ENCODE measurements around the gene BAIAP2.

The BAIAP2 gene

DNA sequence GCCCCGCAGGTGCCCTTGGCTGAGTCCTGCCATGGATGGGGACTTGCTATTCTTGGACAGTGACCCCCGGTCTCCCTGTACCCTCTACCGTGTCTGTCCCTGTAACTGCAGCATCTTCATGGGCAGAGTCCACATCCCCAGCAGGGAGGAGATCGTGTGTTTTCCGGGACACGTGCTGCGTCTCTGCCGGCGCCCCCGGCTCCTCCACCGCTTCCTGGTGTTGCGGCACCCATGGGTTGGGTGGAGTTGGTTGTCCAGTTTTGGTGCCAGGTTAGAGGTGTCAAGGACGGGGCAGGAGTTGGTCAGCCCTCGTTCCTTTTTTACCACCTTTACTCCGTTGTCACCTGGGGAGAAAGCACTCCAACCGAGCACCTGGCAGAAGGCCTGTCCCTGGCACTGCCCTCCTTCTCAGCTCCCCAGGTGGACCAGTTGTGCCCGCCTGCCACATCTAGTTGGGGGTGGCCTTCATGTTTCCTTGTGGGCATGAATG, 20.0 kb downstream of the BAIAP2 start:
- DNase-seq: no peak

DNA sequence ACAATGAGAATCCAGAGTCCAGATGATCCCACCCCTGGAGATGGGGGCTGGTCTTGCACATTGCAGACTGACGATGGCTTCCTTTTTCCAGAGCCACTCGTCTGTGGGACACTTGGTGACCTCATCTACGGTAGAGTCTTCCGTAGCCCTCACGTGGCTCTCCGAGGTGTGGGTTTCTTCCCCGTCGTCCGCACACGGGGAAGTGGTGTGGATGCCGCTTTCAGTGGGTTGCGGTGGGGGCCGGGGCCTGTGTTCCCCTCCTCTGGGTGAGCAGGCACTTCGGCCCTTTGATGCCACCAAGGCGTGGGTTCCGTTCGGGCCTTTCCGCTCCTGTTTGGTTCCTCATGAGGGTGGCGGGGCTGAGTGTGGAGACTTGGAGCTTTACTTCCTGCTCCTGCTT, 21.4 kb downstream of the BAIAP2 start:
- no peak for DNase-seq

DNA sequence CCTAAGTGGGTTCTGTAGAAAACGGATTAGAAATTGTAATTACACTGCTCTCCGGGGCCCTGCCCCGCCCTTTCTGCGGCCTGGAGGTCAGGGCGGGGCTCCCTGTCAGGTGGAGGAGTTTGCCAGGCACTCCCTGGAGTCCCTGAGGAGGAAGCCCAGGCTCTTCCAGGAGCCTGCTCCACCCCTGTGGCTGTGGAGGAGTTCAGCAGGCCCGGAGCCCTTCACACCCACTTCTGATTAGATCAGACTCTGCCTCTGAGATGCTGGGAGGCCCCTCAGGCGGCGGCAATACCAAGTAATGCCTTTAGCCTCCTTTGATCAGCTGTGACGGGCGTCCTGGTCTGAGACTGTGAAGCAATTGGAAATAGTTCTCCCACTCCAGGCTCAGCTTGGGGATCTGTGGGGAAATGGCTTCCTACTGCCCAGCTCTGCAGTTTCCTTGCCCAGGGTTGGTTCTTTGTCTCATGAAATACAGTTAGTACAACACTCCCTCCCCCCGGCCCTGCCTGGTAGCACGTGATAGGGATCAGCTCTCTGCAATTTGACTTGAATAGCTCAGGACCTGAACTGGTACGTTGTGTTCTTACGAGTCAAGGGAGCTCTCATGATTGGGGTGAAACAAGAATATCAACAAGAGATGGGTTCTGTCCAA, 22.3 kb downstream of the BAIAP2 start:
- DNase-seq: no peak

DNA sequence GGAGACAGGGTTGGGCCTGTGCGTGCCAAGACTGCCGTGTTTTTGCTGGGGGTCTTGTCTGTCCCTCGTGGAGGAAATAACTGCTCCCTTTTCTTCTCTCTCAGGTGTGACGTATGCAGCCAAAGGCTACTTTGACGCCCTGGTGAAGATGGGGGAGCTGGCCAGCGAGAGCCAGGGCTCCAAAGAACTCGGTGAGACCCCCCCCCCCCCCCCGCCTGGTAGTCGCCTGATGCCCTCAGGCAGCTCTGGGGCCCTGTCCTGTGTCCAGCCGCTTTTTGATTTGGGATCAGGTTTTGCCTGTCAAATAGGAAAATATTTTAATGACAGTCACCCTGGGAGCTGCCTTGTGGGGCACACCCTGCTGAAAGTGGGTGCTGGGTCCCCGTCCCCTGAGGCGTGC, 22.8 kb downstream of the BAIAP2 start:
- no peak for DNase-seq

DNA sequence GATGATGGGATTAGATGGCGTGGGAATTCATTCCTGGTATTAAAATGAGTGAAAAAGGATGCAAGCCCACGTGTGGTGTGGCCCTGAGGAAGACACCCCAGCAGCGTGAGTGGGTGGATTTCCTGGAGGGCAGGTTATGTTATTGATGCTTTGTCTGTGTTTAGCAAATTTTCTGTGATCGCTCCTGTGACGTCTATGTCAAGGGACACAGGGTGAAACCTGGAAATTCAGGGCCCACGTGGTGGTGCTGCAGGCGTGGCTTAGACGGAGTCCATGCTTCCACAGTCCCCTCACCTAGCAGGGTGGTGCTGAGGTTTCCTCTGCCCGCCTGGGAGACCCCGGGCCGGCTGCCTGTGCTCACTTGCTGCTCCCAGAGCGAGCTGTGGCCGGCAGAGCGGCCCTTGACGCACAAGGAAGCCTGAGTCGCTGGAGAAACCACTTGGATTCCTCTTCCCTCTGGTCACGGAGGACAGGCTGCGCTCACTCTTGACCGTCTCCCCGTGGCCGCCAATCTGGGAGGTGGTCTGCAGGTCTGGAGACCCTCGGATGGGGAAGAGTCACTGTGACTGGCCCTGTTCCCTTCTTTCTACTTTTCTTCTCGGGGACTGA, 23.4 kb downstream of the BAIAP2 start:
- DNase-seq: no peak

DNA sequence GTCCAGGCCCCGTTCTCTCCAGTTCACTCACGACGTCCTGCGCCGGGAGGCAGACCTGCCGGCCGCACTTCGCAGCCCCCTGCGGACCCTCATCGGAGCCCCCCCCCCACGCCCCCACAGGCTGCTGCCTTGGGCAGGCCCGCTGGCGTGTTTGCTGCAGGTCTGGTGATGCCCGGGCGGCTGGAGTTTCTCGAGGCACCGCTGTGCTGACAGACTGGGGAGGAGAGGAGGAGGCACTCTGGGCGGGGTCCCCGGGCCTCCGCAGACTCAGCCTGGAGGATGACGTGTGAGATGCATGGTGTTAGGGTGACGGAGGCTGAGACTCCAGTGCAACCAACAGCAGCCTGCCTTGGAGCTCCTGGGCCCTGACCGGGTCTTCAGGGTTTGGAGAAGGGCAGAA, 24.1 kb downstream of the BAIAP2 start:
- DNase-seq: no peak

DNA sequence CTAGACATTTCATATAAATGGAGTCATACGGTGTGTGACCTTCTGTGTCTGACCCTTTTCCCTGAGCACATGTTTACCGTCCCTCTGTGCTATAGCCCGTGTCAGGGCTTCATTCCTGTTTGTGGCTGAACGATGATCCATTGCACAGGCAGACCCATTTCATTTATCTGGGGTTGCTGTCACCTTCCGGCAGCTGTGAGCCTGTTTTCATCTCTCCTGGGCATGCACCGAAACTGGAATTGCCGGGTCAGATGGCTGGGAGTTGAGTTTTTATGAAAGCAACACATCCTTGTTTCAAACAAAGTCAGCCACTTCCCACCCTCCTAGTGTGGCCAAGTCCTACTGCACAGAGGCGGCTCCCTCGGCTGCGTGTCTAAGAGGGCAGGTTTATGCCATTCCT, 25.5 kb downstream of the BAIAP2 start:
- no peak for DNase-seq

DNA sequence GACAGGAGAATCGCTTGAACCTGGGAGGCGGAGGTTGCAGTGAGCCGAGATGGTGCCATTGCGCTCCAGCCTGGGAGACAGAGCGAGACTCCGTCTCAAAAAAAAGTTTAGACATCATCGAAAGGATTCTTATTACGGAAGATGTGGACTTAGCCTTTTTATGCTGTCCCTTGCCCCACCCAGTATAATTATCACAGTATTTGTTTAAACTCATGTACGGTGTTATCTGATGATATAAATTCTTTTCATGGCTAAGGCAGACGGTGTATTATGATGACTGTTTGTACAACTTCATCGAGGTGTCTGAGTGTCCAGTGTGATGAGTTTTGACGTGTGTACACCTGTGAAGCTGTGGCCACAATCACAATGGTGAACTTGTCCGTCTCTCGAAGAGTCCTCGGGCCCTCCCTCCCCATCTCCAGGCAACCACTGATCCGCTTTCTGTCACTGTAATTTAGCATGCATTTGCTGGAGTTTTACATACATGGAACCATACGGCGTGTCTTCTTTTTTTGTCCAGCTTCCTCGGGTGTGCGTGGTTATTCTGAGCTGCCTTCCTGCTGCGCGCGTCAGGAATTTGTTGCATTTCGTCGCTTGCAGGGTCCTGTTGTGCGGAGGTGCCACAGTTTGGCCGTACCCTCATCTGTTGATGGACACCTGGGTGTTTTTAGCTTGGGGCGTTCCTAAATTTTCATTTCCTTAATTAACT, 26.2 kb downstream of the BAIAP2 start:
- no peak for DNase-seq

DNA sequence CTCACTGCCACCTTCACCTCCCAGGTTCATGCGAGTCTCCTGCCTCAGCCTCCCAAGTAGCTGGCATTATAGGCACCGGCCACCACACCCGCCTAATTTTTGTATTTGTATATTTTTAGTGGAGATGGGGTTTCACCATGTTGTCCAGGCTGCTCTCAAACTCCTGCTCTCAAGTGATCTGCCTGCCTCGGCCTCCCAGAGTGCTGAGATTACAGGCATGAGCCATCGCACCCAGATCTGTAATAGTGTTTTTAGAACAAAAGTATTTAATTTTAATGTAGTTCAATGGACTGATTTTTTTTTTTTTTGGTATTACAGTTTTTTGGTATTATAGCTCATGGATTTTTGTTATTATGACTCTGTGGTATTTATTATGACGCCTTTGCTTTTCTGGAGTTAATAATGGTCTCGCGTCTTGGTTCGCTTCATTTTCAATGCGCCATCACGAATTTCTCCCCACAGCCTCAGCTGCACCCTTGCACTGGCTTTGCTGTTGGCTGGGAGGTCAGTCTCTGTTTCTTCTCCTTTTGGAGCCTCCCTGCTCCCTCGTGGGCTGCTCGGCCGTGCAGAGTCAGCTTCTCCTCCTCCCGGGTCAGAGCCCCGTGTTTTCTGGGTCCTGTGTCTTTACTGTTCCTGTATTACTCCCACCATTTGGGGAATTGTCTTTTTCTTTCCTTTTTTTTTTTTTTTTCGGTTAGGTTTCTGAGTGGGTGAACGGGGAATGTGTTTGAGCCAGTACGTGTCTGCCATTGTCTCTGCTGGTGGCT, 27.2 kb downstream of the BAIAP2 start:
- DNase-seq: no peak

DNA sequence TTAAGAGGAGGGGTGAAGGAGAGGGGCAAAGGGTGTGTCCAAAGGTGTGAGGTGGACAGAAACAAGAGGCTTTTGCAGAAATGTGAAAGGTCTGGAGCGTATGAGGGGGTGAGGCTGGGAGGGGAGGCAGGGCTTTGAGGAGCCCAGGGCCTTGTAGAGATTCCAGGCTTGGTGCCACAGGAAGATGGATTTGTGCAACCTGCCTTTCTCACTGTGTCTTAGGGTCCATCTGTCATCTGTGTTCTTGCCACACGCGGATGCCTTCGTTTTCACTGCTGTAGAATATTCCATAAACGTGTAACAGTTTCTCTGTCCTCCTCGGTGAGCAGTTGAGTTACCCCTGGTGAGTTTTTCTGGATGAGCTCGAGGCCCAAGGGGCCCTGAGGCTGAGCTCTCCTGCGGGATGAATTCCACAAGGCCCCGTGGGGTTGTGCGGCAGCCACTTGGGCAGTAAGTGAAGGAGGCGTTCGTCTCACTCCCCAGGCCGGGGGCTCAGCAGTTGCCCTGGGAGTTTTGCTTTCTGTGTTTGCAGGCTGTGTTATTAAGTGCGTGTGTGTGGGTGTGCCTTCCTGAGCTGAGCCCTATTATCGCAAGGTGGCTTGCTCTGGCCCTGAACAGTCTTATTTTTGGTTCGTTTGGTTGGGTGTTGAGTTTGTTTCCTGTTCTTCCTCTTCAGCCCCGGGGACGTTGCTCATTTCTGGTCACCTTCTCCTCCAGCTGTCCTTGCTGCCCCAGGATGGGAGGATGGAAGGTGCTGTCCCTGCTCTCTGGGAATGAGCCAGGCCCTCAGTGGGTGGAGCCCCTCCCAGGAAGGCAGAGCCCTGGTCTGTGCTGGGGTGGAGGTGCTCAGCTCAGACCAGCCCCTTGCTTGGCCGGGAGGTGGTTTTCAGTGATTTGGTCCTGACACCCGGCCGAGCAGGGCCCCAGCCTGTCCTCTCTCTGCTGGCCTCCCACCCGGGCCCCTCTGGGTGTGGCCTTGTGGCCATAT, 28.4 kb downstream of the BAIAP2 start:
- DNase-seq: no peak

DNA sequence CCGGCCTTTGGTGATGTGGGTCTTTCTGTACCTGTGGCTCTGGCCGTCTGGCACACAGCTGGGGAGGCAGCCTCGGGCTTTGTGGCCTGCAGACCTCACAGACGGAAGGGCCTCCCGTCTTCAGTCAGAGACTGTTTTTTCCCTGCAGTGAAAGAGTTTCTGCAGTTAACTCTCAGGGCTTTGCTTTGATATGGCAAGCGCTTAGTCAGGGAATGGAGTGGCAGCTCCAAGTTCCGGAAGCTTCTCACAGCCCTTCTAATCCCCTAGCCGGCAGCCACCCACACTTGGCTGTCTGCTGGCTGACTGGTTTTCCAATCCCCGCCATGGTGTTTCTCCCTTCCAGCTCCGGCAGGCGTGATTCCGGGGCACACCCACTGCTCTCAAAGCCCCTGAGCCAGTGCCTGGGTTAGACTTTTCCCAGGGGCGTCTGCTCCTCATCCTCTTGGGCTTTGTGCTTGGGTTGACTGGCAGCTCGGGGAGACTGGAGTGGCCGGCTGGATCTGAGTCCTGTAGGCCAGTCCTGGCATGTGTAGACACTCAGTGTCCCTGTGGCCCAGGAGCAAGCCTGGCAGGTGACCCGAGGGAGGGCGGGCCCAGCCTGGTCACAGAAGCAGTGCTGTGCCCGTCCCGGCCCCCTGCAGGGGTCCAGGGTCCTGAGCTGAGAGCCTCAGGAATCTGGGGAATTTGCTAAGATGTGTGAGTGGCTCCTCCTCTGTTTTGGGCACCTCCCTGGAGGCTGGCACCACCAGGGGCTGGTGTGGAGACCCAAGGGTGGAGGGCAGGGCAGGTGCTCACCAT, 29.9 kb downstream of the BAIAP2 start:
- DNase-seq: no peak

DNA sequence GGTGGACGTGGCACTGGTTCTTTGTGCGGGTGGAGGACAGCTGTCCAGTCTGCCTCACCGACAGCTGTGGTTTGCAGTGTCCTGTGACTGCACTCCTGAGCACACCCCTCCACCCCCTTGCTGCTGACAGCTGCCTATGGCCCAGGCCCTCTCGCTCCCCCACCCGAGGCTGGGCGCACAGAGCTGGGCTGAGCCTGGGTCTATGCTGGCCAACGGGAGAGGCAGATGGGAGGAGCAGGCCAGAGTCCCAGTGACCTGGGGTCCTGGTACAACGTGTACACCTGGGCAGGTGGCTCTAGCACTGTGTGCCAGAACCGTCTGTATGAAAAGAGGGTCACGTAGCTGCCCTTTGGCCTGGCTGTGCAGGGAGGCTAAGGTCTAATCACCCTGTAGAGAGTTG, 30.5 kb downstream of the BAIAP2 start:
- DNase-seq: no peak

DNA sequence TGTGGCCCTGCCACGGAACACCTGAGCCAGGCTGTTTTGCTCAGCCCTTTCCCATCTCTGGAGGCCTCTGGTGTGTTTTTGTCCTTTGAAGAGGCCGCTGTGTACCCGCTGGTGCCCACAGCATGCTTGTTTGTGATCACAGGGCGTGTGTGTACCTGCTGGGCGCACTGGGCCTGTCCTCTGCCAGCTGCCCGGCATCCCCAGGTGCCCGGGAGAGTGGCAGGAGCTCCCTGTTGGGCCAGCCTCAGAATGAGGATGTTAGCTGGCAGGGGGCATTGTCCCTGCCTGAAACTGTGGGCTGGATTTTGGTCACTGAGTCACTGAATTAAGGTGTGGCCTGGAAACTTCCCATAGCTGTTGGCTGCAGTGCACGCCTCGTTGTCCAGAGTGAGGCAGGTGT, 31.1 kb downstream of the BAIAP2 start:
- peak; percentile 32 for DNase-seq

DNA sequence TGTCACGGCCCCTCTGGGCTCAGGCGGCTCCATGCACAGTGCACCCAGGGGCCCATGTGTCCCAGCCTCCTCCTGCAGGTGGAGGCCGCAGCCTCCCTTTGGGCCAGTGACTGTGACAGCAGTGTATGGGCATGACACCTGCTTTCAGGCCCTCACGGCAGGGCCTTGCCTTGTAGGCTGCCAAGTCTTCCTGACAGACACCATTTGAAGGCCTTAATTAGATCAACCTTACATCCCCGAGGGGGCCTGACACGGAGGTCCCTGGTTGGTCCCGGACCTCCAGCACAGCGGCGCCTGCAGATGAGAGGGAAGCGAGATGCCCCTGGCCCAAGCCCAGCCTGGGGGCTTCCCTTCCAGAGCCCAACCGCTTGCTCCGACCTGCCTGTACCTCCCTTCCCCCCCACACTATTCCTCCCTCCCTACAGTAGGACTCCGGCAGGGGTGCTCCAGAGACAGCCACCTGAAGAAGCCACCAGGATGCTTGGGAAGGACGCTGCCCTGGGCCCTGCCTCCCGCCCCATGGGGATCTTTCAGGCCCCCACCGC, 31.9 kb downstream of the BAIAP2 start:
- no peak for DNase-seq

DNA sequence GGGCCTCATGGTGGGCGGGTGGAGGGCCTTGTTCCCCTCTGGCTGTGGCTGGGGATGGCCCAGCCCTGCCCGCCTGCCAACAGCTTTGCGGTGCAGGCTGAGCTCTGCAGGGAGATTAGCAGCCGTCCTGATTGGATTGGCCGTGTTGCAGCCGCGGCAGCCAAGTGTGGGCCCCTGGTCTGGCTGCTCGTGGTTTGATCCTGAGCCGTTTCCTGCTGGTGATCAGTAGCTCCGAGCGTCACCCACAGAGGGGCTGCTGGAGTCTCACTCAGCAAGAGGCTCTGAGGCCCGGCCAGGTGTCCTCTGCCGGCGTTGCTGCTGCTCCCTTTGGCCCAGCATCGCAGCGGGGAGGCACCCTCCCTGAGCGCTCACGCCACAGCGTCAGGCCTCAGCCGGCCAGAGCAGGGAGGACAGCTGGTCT, 32.5 kb downstream of the BAIAP2 start:
- DNase-seq: no peak

DNA sequence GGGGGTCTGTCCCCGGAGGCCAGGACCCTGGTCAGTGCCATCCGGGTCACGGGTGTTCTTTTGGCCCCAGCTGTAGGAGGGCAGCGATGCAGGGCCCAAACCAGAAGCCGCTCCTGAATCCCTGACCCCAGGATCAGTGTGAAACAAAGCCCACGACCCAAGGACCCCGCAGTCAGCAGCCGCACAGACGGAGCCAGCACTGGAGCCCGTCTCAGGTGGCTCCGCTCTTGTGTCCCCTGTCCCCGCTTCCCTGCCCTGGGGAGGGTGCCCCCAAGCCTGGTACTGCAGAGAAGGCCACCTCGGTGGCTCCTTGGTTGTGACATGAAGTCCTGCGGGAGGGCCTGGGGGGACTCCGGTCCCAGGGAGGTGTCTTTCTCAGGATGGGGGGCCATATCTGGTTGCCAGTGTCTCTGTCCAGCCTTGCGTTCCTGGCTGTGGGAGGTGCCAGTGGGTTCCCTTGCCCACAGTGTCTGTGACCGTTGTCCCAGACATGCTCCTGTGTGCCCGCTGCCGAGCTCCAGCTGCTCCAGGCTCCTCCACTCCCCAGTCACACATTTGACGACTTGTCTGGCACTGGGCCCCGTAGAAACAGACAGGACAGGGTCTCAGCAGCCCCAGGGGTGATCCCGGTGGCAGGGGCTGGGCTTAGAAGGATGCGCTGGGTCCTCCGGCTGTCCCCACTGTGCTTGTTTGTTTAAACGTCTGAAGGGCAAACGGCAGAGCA, 33.6 kb downstream of the BAIAP2 start:
- no peak for DNase-seq

DNA sequence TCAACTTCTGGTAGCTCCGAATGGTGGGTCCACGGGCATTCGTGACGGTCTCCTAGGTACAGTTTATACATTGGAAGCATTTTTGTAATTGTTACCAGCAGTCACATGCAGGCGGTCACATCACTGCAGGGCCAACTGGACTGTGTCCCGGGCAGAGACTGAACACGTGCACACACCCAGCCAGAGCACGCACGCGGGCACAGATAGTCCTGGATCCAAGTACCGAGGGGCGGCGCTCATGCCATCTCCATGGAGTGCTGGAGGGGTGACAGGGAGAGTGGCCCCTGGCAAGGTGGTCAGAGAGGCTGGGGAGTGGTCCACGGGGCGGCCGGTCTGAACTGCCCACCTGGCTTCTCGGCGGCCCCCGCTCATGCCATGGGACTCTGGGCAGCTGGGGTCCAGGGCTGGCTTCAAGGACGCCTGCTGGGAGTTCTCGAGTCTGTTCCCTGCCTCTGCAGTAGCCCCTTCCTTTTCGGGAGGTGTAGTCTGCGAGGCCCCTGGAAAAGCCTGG, 34.2 kb downstream of the BAIAP2 start:
- DNase-seq: no peak

DNA sequence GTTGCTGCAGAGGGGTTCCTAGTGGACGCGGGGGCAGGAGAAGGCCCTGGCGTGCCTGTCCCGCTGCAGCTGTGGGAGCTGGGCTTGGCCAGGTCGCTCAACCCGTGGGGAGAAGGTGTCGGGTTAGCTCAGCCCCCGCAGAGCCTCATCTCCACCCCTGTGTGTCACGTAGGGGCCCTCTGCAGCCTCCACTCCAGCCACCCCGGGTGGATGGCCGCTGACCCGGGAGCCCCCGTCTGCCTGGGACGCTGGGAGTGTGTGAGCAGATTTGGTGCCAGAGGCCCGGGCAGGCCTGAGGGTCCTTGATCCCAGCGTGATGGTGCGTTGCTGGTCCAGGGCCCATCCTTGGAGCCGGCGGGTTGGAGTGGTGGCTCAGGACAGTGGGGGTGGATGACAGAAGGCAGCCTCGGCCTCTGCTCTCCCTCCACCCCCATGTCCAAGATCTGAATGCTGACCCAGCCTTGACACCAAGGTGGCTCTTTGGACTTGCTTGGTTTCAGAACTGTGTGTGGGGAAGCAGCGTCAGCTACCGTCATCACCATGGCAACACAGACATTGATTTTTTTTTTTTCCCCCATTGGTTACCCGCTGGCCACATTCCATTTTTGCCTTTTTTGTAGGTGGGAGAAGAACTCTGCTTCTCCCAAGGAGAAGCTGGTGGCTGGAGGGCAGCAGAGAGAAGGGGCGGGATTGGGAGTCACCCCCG, 35.7 kb downstream of the BAIAP2 start:
- DNase-seq: no peak

Data from NCI-H2107 (cell line).